ENCODE measurements around the gene OSTF1. TPM values are rescaled to one million over a fixed set of nuclear protein-coding genes. Genes with fewer than 3 reads are reported as not detected.
A peak's percentile ranks its signal among the peaks of the same experiment; 100 is the strongest.

OSTF1 gene
- total and polyA plus RNA-seq, 2 experiments from 2014 or later: 22.4 to 29.1 TPM

DNA sequence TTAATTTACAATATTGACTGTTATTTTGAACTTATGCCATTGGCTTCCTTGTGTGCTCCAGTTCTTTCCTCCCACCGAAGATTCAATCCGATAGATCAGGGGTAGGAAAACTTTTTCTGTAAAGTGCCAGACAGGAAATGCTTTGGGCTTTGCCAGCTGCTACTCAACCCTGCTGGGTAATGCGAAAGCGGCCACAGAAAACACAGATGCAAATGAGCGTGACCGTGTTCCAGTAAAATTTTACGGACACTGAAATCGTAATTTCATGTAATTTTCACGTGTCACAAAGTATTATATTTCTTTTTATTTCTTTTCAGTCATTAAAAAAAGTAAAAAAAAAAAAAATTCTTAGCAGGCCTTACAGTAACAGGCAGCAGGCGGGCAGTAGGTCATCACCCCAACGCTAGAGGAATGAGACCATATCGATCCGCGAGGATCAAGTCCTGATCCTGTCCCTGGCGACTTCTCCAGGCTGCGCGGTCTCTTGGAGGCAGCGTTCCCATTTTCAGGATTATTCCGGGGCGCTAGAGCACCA is 958 bp upstream of the OSTF1 start:
- DNase-seq (ENCODE audit: low spot score): peak; percentile 42
- H3K27ac ChIP-seq: peak overlapping the region; percentile 93
- H4K20me1 ChIP-seq (ENCODE audit: insufficient read depth, poor library complexity, severe bottlenecking): no peaks in the 10 kb centered on the region
- peak overlapping the region; percentile 65 for H2AFZ ChIP-seq
- H3K9me2 ChIP-seq (replicated peaks; ENCODE audit: insufficient read depth): no peaks in the 10 kb centered on the region
- peaks cover 35% of the 10 kb centered on the region for H3K79me2 ChIP-seq
- TF ChIP-seq EZH2 (IDR thresholded peaks at IDR 0.05; ENCODE audit: borderline replicate concordance) (no peak), CTCF (IDR thresholded peaks at IDR 0.05; ENCODE audit: poor library complexity) (no peak), EZH2phosphoT487 (IDR thresholded peaks at IDR 0.05; ENCODE audit: low read depth, severe bottlenecking, unreplicated experiment) (no peak)
- peaks cover 13% of the 10 kb centered on the region for H3K4me1 ChIP-seq (ENCODE audit: insufficient read depth)
- H3K27me3 ChIP-seq: no peaks in the 10 kb centered on the region
- H3K9me3 ChIP-seq (ENCODE audit: low read depth): no peaks in the 10 kb centered on the region
- no peaks in the 10 kb centered on the region for H3K36me3 ChIP-seq (replicated peaks; ENCODE audit: insufficient read depth, low read depth)
- peak overlapping the region; percentile 83 for H3K4me2 ChIP-seq
- H3K4me3 ChIP-seq: peak overlapping the region; percentile 82
- WGBS (ENCODE audit: low lambda C conversion rate, missing lambda C conversion rate): 3% methylated on average over 20 of the region's 20 CpGs

DNA sequence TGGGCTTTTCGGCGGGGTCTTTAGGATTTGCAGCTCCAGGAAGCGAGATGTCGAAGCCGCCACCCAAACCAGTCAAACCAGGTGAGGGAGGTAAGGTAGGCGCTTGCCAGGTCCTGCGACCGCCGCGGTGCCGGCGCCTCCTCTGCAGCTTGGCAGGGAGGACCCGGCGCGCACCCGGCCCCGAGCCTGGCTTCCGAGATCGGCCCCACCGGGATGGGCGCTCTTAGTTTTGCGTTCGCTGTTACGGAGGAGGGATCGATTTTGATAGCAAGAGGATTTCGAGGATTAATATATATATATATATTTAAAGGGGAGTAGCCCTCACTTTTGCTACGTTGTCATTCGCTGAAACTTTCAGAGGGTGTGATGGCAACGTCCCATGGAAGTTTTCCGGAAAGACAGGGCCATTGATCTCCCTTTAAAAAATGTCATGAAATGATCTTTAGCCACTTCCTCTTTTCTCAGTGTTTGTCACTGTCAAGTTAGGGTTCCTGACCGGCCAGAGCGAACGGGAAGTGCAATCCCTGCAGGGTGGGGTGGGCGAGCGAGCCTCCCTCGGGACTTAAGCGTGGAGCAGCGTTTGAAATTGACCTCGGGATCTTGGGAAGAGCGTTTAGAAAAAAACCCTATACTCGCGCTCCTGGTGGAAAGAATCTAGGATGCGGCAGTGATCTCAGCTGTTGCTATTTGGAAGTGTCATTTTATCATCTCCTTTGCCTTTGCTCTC is 495 bp downstream of the OSTF1 start:
- Histone ChIP-seq H4K20me1 (ENCODE audit: insufficient read depth, poor library complexity, severe bottlenecking) (no peaks in the 10 kb centered on the region), H3K4me3 (peak overlapping the region; percentile 43), H3K4me2 (peak overlapping the region; percentile 87), H3K79me2 (peaks cover 49% of the 10 kb centered on the region), H3K27ac (peak overlapping the region; percentile 90), H3K4me1 (ENCODE audit: insufficient read depth) (peaks cover 13% of the 10 kb centered on the region), H3K36me3 (replicated peaks; ENCODE audit: insufficient read depth, low read depth) (no peaks in the 10 kb centered on the region), H3K27me3 (no peaks in the 10 kb centered on the region), H3K9me2 (replicated peaks; ENCODE audit: insufficient read depth) (no peaks in the 10 kb centered on the region), H3K9me3 (ENCODE audit: low read depth) (no peaks in the 10 kb centered on the region), H2AFZ (peak overlapping the region; percentile 74)
- DNase-seq (ENCODE audit: low spot score): peak; percentile 77
- under 1% methylated on average over 43 of the region's 43 CpGs for WGBS (ENCODE audit: low lambda C conversion rate, missing lambda C conversion rate)
- TF ChIP-seq CTCF (IDR thresholded peaks at IDR 0.05; ENCODE audit: poor library complexity) (peak; percentile 34), EZH2 (IDR thresholded peaks at IDR 0.05; ENCODE audit: borderline replicate concordance) (no peak)

- Histone ChIP-seq H3K27ac (peak overlapping the region; percentile 90), H4K20me1 (ENCODE audit: insufficient read depth, poor library complexity, severe bottlenecking) (no peaks in the 10 kb centered on the region), H3K79me2 (peaks cover 55% of the 10 kb centered on the region), H3K4me2 (peak overlapping the region; percentile 87), H3K27me3 (no peaks in the 10 kb centered on the region), H3K9me3 (ENCODE audit: low read depth) (no peaks in the 10 kb centered on the region), H3K4me3 (peak overlapping the region; percentile 43), H3K36me3 (replicated peaks; ENCODE audit: insufficient read depth, low read depth) (no peaks in the 10 kb centered on the region), H3K9me2 (replicated peaks; ENCODE audit: insufficient read depth) (no peaks in the 10 kb centered on the region), H3K4me1 (ENCODE audit: insufficient read depth) (peaks cover 14% of the 10 kb centered on the region), H2AFZ (peak overlapping the region; percentile 74)
- TF ChIP-seq CTCF (IDR thresholded peaks at IDR 0.05; ENCODE audit: poor library complexity) (no peak), EZH2 (IDR thresholded peaks at IDR 0.05; ENCODE audit: borderline replicate concordance) (no peak), EZH2phosphoT487 (IDR thresholded peaks at IDR 0.05; ENCODE audit: low read depth, severe bottlenecking, unreplicated experiment) (no peak)
- DNase-seq (ENCODE audit: low spot score): no peak
- WGBS (ENCODE audit: low lambda C conversion rate, missing lambda C conversion rate): 27% methylated on average over 11 of the region's 11 CpGs
These were observed 1.1 kb downstream of the OSTF1 start for GRCh38 chr9:75089373-75089766.

Measured in hepatocyte (in vitro differentiated cells).